WTC11 (cell line): ENCODE data around the gene UGT8. TPM values are rescaled to one million over a fixed set of nuclear protein-coding genes. Genes with fewer than 3 reads are reported as not detected.

Source experiments
- ATAC-seq: fragments of 200-7000 bp; cut with Tn5 transposase; 2 replicates; pipeline ENCODE4 v1.10.0; 2021; ENCODE audit warnings: mild to moderate bottlenecking, moderate library complexity
- CTCF ChIA-PET: fragments of 300-600 bp; sonication (Branson Sonifier 250); formaldehyde crosslinking; loops from one replicate; lab custom pipeline; 2021; ENCODE audit warnings: antibody characterized with exemption; lab: Charles Lee
- POLR2A ChIA-PET: fragments of 350-600 bp; sonication (Branson Sonifier 250); formaldehyde crosslinking; loops from one replicate; lab custom pipeline; 2021; ENCODE audit warnings: antibody characterized with exemption; lab: Charles Lee
- DNase-seq: peaks from one replicate; pipeline ENCODE4 v3.0.0; 2021; ENCODE audit warnings: low spot score
- H3K27ac Mint-ChIP-seq: 2 replicates; pipeline ENCODE4 v1.8.0; 2021; ENCODE audit warnings: mixed read lengths
- H3K27me3 Mint-ChIP-seq: 2 replicates; pipeline ENCODE4 v1.8.0; 2021; ENCODE audit warnings: low read depth, mild to moderate bottlenecking, moderate library complexity, mixed read lengths
- H3K36me3 Mint-ChIP-seq: 2 replicates; pipeline ENCODE4 v1.8.0; 2021; ENCODE audit warnings: mixed read lengths
- H3K4me1 Mint-ChIP-seq: 2 replicates; pipeline ENCODE4 v1.8.0; 2022; ENCODE audit warnings: mixed read lengths
- H3K4me3 Mint-ChIP-seq: 2 replicates; pipeline ENCODE4 v1.8.0; 2021; ENCODE audit warnings: mild to moderate bottlenecking, moderate library complexity, mixed read lengths
- H3K9me3 Mint-ChIP-seq: 2 replicates; pipeline ENCODE4 v1.8.0; 2021; ENCODE audit warnings: mixed read lengths
- AFF4 ChIP-seq: sonication (generic); formaldehyde crosslinking; IDR thresholded peaks from 2 replicates; pipeline ENCODE4 v1.8.1; 2023; ENCODE audit warnings: mild to moderate bottlenecking, missing genetic modification reagents, borderline replicate concordance
- FOXK1 ChIP-seq: sonication (generic); formaldehyde crosslinking; IDR thresholded peaks from 2 replicates; pipeline ENCODE4 v1.8.0; 2022; ENCODE audit warnings: mild to moderate bottlenecking, moderate library complexity, missing genetic modification reagents
- FOXP1 ChIP-seq: sonication (generic); formaldehyde crosslinking; IDR thresholded peaks from 2 replicates; pipeline ENCODE4 v1.8.0; 2022; ENCODE audit warnings: missing genetic modification reagents, mild to moderate bottlenecking, moderate library complexity, borderline replicate concordance
- MXD4 ChIP-seq: fragments of 250-450 bp; sonication (Bioruptor Pico); IDR thresholded peaks from 2 replicates; pipeline ENCODE4 v1.8.0; 2021; ENCODE audit warnings: mild to moderate bottlenecking, moderate library complexity, borderline replicate concordance
- MYBL2 ChIP-seq: sonication (generic); formaldehyde crosslinking; IDR thresholded peaks from 2 replicates; pipeline ENCODE4 v1.8.1; 2023; ENCODE audit warnings: mild to moderate bottlenecking, moderate library complexity, missing genetic modification reagents
- PRDM15 ChIP-seq: sonication (generic); formaldehyde crosslinking; IDR thresholded peaks from 2 replicates; pipeline ENCODE4 v1.8.0; 2022; ENCODE audit warnings: missing genetic modification reagents
- ZNF121 ChIP-seq: sonication (generic); formaldehyde crosslinking; IDR thresholded peaks from 2 replicates; pipeline ENCODE4 v1.8.0; 2023; ENCODE audit warnings: missing genetic modification reagents
- ZNF219 ChIP-seq: sonication (generic); formaldehyde crosslinking; IDR thresholded peaks from 2 replicates; pipeline ENCODE4 v1.8.0; 2023; ENCODE audit warnings: missing genetic modification reagents, mild to moderate bottlenecking, borderline replicate concordance
- ZNF416 ChIP-seq: fragments of 250-450 bp; sonication (Bioruptor Pico); IDR thresholded peaks from 2 replicates; pipeline ENCODE4 v1.9.0; 2021; ENCODE audit warnings: mild to moderate bottlenecking, inconsistent platforms
- ZNF423 ChIP-seq: fragments of 250-450 bp; sonication (Bioruptor Pico); IDR thresholded peaks from 2 replicates; pipeline ENCODE4 v2.1.2; 2022; ENCODE audit warnings: mild to moderate bottlenecking, moderate library complexity
- total RNA-seq: library from RNA; stranded (reverse); gene quantifications from 3 replicates; pipeline ENCODE4 v1.2.3, GENCODE V29; 2021
- TF ChIP-seq, protein P1 (sequence below): sonication (generic); formaldehyde crosslinking; IDR thresholded peaks from 2 replicates; pipeline ENCODE4 v1.8.1; 2023; ENCODE audit warnings: mild to moderate bottlenecking, moderate library complexity, missing genetic modification reagents
- TF ChIP-seq, protein P2 (sequence below): sonication (generic); formaldehyde crosslinking; IDR thresholded peaks from 2 replicates; pipeline ENCODE4 v1.8.1; 2023; ENCODE audit warnings: mild to moderate bottlenecking, missing genetic modification reagents
- TF ChIP-seq, protein P3 (sequence below): sonication (generic); formaldehyde crosslinking; IDR thresholded peaks from 2 replicates; pipeline ENCODE4 v1.8.1; 2022; ENCODE audit warnings: mild to moderate bottlenecking, missing genetic modification reagents, moderate library complexity, borderline replicate concordance
- TF ChIP-seq, protein P4 (sequence below): sonication (generic); formaldehyde crosslinking; IDR thresholded peaks from 2 replicates; pipeline ENCODE4 v1.8.0; 2022; ENCODE audit warnings: mild to moderate bottlenecking, missing genetic modification reagents
- TF ChIP-seq, protein P5 (sequence below): sonication (generic); formaldehyde crosslinking; IDR thresholded peaks from 2 replicates; pipeline ENCODE4 v1.8.0; 2023; ENCODE audit warnings: mild to moderate bottlenecking, missing genetic modification reagents
- TF ChIP-seq, protein P6 (sequence below): sonication (generic); formaldehyde crosslinking; IDR thresholded peaks from 2 replicates; pipeline ENCODE4 v1.8.1; 2023; ENCODE audit warnings: mild to moderate bottlenecking, missing genetic modification reagents, moderate library complexity

Gene UGT8
- total RNA-seq, 1 experiment from 2014 or later = 30.8 TPM

GRCh38 chr4:114701491-114701890 lies 102.9 kb downstream of the UGT8 start (continued):
- TF ChIP-seq MYBL2 (CRISPR knock-in tag) (no peak), FOXP1 (CRISPR knock-in tag) (no peak)
- TF ChIP-seq, protein P1, sequence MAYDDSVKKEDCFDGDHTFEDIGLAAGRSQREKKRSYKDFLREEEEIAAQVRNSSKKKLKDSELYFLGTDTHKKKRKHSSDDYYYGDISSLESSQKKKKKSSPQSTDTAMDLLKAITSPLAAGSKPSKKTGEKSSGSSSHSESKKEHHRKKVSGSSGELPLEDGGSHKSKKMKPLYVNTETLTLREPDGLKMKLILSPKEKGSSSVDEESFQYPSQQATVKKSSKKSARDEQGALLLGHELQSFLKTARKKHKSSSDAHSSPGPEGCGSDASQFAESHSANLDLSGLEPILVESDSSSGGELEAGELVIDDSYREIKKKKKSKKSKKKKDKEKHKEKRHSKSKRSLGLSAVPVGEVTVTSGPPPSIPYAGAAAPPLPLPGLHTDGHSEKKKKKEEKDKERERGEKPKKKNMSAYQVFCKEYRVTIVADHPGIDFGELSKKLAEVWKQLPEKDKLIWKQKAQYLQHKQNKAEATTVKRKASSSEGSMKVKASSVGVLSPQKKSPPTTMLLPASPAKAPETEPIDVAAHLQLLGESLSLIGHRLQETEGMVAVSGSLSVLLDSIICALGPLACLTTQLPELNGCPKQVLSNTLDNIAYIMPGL = no peak

DNA sequence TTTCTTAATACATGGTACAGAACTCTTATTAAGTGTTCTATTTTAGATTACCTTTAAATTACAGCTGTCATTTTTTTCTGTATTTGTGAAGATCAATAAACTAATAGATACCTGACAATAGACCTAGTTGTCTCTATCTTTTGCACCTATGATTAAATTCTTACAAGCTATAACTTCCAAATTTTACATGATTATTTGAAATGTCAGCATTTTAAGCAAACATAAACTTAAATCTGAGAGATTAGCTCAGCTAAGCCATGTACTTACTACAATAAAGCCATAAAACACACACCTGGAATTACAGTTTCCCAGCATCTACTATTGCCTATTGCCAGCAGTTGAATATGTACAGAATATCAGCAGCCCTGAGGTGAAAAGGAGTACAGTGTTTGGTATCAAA lies 118.8 kb downstream of the UGT8 start:
- CTCF ChIA-PET = no interaction called here
- Mint-ChIP-seq H3K4me1 (peaks cover 13% of the 10 kb centered on the region), H3K4me3 (no peak overlapping the region), H3K9me3 (no peaks in the 10 kb centered on the region), H3K36me3 (no peaks in the 10 kb centered on the region), H3K27me3 (no peaks in the 10 kb centered on the region), H3K27ac (no peak overlapping the region)
- no peak for DNase-seq
- POLR2A ChIA-PET = interaction anchor here (0.5 kb wide), 1 partner anchor 215 kb away, joined by 3 read pairs; no protein-coding TSS in a partner anchor
- no peak for ATAC-seq
- TF ChIP-seq ZNF416 (CRISPR knock-in tag) (no peak), PRDM15 (CRISPR knock-in tag) (no peak), ZNF219 (CRISPR knock-in tag) (no peak), MXD4 (CRISPR knock-in tag) (no peak), AFF4 (CRISPR knock-in tag) (no peak), ZNF423 (CRISPR knock-in tag) (no peak), ZNF121 (CRISPR knock-in tag) (no peak), FOXK1 (CRISPR knock-in tag) (no peak)
- TF ChIP-seq, protein P2, sequence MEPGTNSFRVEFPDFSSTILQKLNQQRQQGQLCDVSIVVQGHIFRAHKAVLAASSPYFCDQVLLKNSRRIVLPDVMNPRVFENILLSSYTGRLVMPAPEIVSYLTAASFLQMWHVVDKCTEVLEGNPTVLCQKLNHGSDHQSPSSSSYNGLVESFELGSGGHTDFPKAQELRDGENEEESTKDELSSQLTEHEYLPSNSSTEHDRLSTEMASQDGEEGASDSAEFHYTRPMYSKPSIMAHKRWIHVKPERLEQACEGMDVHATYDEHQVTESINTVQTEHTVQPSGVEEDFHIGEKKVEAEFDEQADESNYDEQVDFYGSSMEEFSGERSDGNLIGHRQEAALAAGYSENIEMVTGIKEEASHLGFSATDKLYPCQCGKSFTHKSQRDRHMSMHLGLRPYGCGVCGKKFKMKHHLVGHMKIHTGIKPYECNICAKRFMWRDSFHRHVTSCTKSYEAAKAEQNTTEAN = no peak
- TF ChIP-seq, protein P3, sequence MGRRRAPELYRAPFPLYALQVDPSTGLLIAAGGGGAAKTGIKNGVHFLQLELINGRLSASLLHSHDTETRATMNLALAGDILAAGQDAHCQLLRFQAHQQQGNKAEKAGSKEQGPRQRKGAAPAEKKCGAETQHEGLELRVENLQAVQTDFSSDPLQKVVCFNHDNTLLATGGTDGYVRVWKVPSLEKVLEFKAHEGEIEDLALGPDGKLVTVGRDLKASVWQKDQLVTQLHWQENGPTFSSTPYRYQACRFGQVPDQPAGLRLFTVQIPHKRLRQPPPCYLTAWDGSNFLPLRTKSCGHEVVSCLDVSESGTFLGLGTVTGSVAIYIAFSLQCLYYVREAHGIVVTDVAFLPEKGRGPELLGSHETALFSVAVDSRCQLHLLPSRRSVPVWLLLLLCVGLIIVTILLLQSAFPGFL (CRISPR knock-in tag) = no peak
- TF ChIP-seq, protein P4, sequence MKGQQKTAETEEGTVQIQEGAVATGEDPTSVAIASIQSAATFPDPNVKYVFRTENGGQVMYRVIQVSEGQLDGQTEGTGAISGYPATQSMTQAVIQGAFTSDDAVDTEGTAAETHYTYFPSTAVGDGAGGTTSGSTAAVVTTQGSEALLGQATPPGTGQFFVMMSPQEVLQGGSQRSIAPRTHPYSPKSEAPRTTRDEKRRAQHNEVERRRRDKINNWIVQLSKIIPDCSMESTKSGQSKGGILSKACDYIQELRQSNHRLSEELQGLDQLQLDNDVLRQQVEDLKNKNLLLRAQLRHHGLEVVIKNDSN (CRISPR knock-in tag) = no peak
- TF ChIP-seq, protein P5, sequence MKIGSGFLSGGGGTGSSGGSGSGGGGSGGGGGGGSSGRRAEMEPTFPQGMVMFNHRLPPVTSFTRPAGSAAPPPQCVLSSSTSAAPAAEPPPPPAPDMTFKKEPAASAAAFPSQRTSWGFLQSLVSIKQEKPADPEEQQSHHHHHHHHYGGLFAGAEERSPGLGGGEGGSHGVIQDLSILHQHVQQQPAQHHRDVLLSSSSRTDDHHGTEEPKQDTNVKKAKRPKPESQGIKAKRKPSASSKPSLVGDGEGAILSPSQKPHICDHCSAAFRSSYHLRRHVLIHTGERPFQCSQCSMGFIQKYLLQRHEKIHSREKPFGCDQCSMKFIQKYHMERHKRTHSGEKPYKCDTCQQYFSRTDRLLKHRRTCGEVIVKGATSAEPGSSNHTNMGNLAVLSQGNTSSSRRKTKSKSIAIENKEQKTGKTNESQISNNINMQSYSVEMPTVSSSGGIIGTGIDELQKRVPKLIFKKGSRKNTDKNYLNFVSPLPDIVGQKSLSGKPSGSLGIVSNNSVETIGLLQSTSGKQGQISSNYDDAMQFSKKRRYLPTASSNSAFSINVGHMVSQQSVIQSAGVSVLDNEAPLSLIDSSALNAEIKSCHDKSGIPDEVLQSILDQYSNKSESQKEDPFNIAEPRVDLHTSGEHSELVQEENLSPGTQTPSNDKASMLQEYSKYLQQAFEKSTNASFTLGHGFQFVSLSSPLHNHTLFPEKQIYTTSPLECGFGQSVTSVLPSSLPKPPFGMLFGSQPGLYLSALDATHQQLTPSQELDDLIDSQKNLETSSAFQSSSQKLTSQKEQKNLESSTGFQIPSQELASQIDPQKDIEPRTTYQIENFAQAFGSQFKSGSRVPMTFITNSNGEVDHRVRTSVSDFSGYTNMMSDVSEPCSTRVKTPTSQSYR (CRISPR knock-in tag) = no peak
- TF ChIP-seq, protein P6, sequence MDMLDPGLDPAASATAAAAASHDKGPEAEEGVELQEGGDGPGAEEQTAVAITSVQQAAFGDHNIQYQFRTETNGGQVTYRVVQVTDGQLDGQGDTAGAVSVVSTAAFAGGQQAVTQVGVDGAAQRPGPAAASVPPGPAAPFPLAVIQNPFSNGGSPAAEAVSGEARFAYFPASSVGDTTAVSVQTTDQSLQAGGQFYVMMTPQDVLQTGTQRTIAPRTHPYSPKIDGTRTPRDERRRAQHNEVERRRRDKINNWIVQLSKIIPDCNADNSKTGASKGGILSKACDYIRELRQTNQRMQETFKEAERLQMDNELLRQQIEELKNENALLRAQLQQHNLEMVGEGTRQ (CRISPR knock-in tag) = no peak
